Central memory CD8-positive, alpha-beta T cell (primary cell): ENCODE data around the gene TRMU.
A peak's percentile ranks its signal among the peaks of the same experiment; 100 is the strongest.

Source experiments
- ATAC-seq: fragments of 150-1000 bp; cut with Tn5 transposase; replicated peaks from 2 replicates; pipeline ENCODE4 v1.10.0; 2022; ENCODE audit warnings: mild to moderate bottlenecking, moderate FRiP score, moderate number of reproducible peaks; ENCODE audit not compliant: poor library complexity, severe bottlenecking; ENCODE audit errors: extremely low read depth
- DNase-seq, 2 donors: peaks; one replicate each; pipeline ENCODE4 v3.0.0; 2021; ENCODE audit warnings: low spot score in 2 of 2
- H3K27ac Mint-ChIP-seq: one replicate; pipeline ENCODE4 v1.8.0; 2022; ENCODE audit warnings: low read depth, mild to moderate bottlenecking, moderate library complexity, mixed read lengths
- H3K27me3 Mint-ChIP-seq: one replicate; pipeline ENCODE4 v1.8.0; 2022; ENCODE audit warnings: mixed read lengths
- H3K36me3 Mint-ChIP-seq: one replicate; pipeline ENCODE4 v1.8.0; 2022; ENCODE audit warnings: mild to moderate bottlenecking, moderate library complexity, mixed read lengths; ENCODE audit not compliant: insufficient read depth
- H3K4me1 Mint-ChIP-seq: one replicate; pipeline ENCODE4 v1.8.0; 2022; ENCODE audit warnings: mixed read lengths
- H3K4me3 Mint-ChIP-seq: one replicate; pipeline ENCODE4 v1.8.0; 2022; ENCODE audit warnings: mild to moderate bottlenecking, moderate library complexity, mixed read lengths
- H3K9me3 Mint-ChIP-seq: one replicate; pipeline ENCODE4 v1.8.0; 2022; ENCODE audit warnings: mixed read lengths

The TRMU gene

DNA sequence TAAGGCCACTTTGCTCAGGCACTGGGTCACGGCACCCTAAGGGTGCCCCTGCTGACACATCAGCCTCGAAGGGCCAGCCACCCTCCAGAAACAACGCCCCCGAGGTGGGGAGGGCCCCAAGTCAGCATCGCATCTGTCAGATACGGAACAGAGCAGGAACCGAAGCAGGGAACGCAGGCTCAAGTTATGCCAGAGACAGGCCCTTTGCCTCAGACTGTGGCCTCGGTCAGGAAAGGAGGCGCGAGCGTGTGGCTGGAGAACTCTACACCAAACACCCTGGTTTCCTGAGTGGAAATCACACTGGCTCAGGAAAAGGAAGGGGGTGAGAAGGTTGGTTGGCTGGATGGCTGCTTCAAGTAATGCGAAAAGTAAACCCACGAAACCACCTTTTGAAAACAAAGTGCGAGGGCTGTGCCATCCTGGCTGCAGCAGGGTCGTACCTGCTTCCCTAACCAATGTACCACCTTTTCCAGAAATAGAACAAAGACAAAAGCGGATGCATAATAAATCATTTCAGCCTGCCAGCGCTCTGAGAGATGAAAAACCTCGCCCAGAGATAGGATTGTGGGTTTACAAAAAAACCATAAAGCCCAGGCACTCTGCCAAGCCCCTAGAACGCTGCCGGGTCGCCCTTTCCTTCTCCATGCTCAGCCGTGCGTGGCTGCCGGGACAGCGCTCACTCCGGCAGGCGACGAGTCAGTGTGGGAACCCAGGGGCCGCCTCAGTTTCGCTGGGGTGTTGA is 38.6 kb downstream of the TRMU start:
- H3K4me1 Mint-ChIP-seq = peaks cover 53% of the 10 kb centered on the region
- H3K4me3 Mint-ChIP-seq = peak overlapping the region; percentile 65
- no peaks in the 10 kb centered on the region for H3K27me3 Mint-ChIP-seq
- peak overlapping the region; percentile 71 for H3K27ac Mint-ChIP-seq
- peaks cover 5% of the 10 kb centered on the region for H3K9me3 Mint-ChIP-seq
- DNase-seq (peak in 1 of 2 donors; percentile 48), ATAC-seq (peak; percentile 24)
- H3K36me3 Mint-ChIP-seq = peaks cover 5% of the 10 kb centered on the region

DNA sequence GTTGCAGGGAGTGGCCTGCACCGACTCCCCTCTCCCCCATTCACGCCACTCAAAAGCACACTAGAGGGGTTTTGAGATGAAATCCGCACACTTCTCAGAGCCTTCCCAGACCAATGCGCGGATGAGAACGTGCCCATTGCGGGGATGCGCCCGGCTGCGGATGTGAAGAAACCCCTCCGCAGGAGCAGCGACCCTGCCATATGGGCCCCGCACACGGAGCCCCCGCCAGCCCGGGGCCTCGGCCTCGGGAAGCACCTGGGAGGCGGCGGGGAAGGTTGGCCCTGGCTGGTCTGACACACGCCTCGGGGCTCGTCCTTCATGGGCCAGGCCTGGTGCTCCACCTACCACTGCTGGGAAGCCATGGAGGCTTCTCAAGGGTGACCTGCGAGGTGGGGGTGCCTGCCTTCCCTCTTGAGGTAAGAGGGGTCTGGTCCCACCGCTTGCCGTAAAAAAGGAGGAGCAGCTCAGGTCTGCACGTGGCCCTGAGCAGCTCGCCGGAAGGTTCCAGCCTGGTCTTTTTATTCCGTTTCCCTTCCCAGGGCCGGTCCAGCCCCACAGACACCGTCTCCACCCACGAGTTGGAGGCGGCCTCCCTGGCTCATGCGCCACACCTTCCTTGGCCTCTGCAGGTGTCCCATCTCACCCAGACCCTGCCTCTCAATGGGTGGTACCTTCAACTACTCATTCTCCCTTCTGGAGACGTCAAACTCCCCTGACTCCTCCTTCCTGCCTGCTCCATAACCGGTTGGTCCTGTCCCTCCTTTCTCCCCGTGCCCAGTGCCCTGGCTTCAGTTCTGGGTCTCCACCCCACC is 39.4 kb downstream of the TRMU start:
- peak overlapping the region; percentile 65 for H3K4me3 Mint-ChIP-seq
- H3K9me3 Mint-ChIP-seq = peaks cover 5% of the 10 kb centered on the region
- peak overlapping the region; percentile 77 for H3K27ac Mint-ChIP-seq
- peaks cover 5% of the 10 kb centered on the region for H3K36me3 Mint-ChIP-seq
- H3K27me3 Mint-ChIP-seq = no peaks in the 10 kb centered on the region
- H3K4me1 Mint-ChIP-seq = peaks cover 49% of the 10 kb centered on the region
- ATAC-seq = no peak
- DNase-seq = no peak

DNA sequence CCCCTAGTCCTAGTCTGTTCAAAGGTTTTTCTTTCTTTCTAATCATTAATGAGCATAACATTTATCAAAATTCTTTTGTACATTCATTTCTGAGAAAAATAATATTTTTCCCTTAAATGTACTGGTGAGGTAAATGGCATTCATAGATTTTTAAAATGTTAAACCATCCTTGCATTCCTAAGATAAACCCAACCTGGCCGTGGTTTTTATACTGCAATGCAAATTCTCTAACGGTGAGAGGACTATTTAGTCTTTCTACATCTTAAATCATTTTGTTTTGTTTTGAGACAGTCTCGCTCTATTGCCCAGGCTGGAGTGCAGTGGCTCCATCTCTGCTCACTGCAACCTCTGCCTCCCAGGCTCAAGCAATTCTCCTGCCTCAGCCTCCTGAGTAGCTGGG is 40.6 kb downstream of the TRMU start:
- no peaks in the 10 kb centered on the region for H3K27me3 Mint-ChIP-seq
- H3K4me3 Mint-ChIP-seq = peak overlapping the region; percentile 15
- no peak for DNase-seq
- no peak overlapping the region for H3K27ac Mint-ChIP-seq
- H3K9me3 Mint-ChIP-seq = peaks cover 5% of the 10 kb centered on the region
- no peak for ATAC-seq
- peaks cover 37% of the 10 kb centered on the region for H3K4me1 Mint-ChIP-seq
- H3K36me3 Mint-ChIP-seq = peaks cover 5% of the 10 kb centered on the region

- Mint-ChIP-seq H3K4me1 (peaks cover 28% of the 10 kb centered on the region), H3K27me3 (no peaks in the 10 kb centered on the region), H3K4me3 (no peak overlapping the region), H3K9me3 (peaks cover 5% of the 10 kb centered on the region), H3K36me3 (peaks cover 4% of the 10 kb centered on the region), H3K27ac (no peak overlapping the region)
- DNase-seq (no peak), ATAC-seq (no peak)
Observed at GRCh38 chr22:46376908-46377524, 41.5 kb downstream of the TRMU start.

- Mint-ChIP-seq H3K4me1 (peaks cover 20% of the 10 kb centered on the region), H3K9me3 (peaks cover 5% of the 10 kb centered on the region), H3K27ac (no peak overlapping the region), H3K36me3 (peaks cover 4% of the 10 kb centered on the region), H3K4me3 (no peak overlapping the region), H3K27me3 (no peaks in the 10 kb centered on the region)
- ATAC-seq = no peak
- DNase-seq = no peak
Observed at GRCh38 chr22:46377525-46378425, 42.3 kb downstream of the TRMU start.

GRCh38 chr22:46378426-46379065 is 43.0 kb downstream of the TRMU start:
- peaks cover 16% of the 10 kb centered on the region for H3K4me1 Mint-ChIP-seq
- no peak overlapping the region for H3K4me3 Mint-ChIP-seq
- H3K27ac Mint-ChIP-seq = no peak overlapping the region
- no peaks in the 10 kb centered on the region for H3K27me3 Mint-ChIP-seq
- no peak for DNase-seq
- no peak for ATAC-seq
- H3K36me3 Mint-ChIP-seq = peaks cover 4% of the 10 kb centered on the region
- peaks cover 5% of the 10 kb centered on the region for H3K9me3 Mint-ChIP-seq

DNA sequence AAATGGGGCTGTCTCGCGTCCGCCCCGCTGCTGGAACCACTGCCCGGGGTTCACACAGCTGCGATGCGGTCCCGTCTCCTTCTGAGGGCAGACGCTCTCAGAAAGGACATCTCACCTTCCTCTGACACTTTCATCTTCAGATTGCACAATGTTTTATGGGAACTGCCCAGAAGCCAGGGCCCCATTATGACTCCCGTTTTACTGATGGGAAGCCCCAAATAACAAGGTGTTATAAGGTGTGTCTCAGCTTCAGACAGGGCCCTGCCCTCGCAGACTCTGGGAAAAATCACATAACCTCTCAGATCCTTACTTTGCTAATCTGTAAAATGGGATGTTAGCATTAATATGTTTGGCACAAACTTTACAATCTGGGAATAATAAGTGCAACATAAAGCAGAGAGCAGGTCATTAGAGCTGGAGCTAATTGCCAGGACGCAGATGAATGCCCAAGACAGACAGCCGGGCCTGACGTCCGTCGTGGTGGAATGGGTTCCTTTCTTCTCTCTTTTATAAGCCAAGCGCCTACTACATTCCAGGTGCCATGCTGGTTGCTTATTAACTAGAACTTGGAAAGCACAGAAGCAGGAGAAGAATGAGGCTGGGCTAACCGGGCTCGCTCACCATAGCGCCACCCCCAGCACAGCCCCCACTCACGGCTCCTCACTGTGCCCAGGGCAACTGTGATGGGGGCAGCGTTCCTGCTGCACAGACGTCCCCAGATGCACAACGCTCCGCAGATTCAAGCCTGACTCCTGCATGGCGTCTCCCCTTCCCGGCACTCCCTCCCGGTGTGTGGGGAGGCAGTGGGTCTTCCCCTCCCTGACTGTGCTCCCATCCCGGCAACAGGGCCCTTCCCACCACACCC is 43.8 kb downstream of the TRMU start:
- peaks cover 5% of the 10 kb centered on the region for H3K9me3 Mint-ChIP-seq
- ATAC-seq = no peak
- H3K4me1 Mint-ChIP-seq = peaks cover 9% of the 10 kb centered on the region
- no peak for DNase-seq
- no peaks in the 10 kb centered on the region for H3K36me3 Mint-ChIP-seq
- H3K27ac Mint-ChIP-seq = no peak overlapping the region
- H3K4me3 Mint-ChIP-seq = no peak overlapping the region
- H3K27me3 Mint-ChIP-seq = no peaks in the 10 kb centered on the region

- Mint-ChIP-seq H3K4me1 (peaks cover 4% of the 10 kb centered on the region), H3K4me3 (no peak overlapping the region), H3K27ac (peak overlapping the region; percentile 59), H3K27me3 (no peaks in the 10 kb centered on the region), H3K36me3 (no peaks in the 10 kb centered on the region), H3K9me3 (peaks cover 5% of the 10 kb centered on the region)
- DNase-seq = no peak
- no peak for ATAC-seq
Observed at GRCh38 chr22:46380069-46380468, 44.6 kb downstream of the TRMU start.

GRCh38 chr22:46380581-46380980 is 45.1 kb downstream of the TRMU start:
- no peak for DNase-seq
- Mint-ChIP-seq H3K36me3 (no peaks in the 10 kb centered on the region), H3K9me3 (peaks cover 5% of the 10 kb centered on the region), H3K4me1 (no peaks in the 10 kb centered on the region), H3K27me3 (no peaks in the 10 kb centered on the region), H3K4me3 (no peak overlapping the region), H3K27ac (no peak overlapping the region)
- ATAC-seq = no peak

- H3K27me3 Mint-ChIP-seq = no peaks in the 10 kb centered on the region
- no peak for ATAC-seq
- DNase-seq = no peak
- H3K9me3 Mint-ChIP-seq = no peaks in the 10 kb centered on the region
- no peaks in the 10 kb centered on the region for H3K36me3 Mint-ChIP-seq
- H3K27ac Mint-ChIP-seq = no peak overlapping the region
- H3K4me3 Mint-ChIP-seq = no peak overlapping the region
- H3K4me1 Mint-ChIP-seq = no peaks in the 10 kb centered on the region
Observed at GRCh38 chr22:46381142-46381541, 45.6 kb downstream of the TRMU start.

GRCh38 chr22:46381731-46382130 is 46.2 kb downstream of the TRMU start:
- Mint-ChIP-seq H3K27me3 (no peaks in the 10 kb centered on the region), H3K36me3 (no peaks in the 10 kb centered on the region), H3K4me1 (no peaks in the 10 kb centered on the region), H3K27ac (no peak overlapping the region), H3K9me3 (no peaks in the 10 kb centered on the region), H3K4me3 (no peak overlapping the region)
- DNase-seq (no peak), ATAC-seq (no peak)
